Thyroid gland (tissue), 4 donors: ENCODE data around the gene IGSF23. TPM values are rescaled to one million over a fixed set of nuclear protein-coding genes. Genes with fewer than 3 reads are reported as not detected.
A peak's percentile ranks its signal among the peaks of the same experiment; 100 is the strongest.

Experiments used
- DNase-seq, 2 donors: peaks; one replicate each; pipeline ENCODE4 v3.0.0-alpha.2; 2019
- H3K27ac ChIP-seq, 3 donors: fragments of 200-600 bp; sonication (generic); 1 replicate in 2 of 3; 2 replicates in 1 of 3; pipeline ENCODE4 v1.5.1; 2016 to 2019; ENCODE audit warnings: mild to moderate bottlenecking in 1 of 3, moderate library complexity in 1 of 3
- H3K27me3 ChIP-seq: fragments of 200-600 bp; sonication (generic); one replicate; pipeline ENCODE4 v1.5.1; 2019
- H3K36me3 ChIP-seq, 2 donors: fragments of 200-600 bp; sonication (generic); one replicate each; pipeline ENCODE4 v1.5.1; 2016 to 2019
- H3K4me1 ChIP-seq, 2 donors: fragments of 200-600 bp; sonication (generic); one replicate each; pipeline ENCODE4 v1.5.1; 2017 to 2019
- H3K4me3 ChIP-seq, 3 donors: fragments of 200-600 bp; sonication (generic); replicated peaks in 1 of 3; 1 replicate in 2 of 3; 2 replicates in 1 of 3; pipeline ENCODE4 v1.5.1; 2016; ENCODE audit warnings: mild to moderate bottlenecking in 1 of 3
- H3K9me3 ChIP-seq: fragments of 200-600 bp; sonication (generic); one replicate; pipeline ENCODE4 v1.5.1; 2017
- CTCF ChIP-seq, 6 experiments: fragments of 200-600 bp in 3 of 6; fragments of 450-650 bp in 3 of 6; sonication (generic) in 3 of 6; IDR thresholded peaks; one replicate each; pipeline ENCODE4 v1.5.1; 2016 to 2019; ENCODE audit warnings: antibody characterized with exemption in 6 of 6, mild to moderate bottlenecking in 2 of 6, inconsistent platforms in 1 of 6, moderate library complexity in 1 of 6
- POLR2A ChIP-seq, 2 donors: fragments of 450-650 bp; IDR thresholded peaks; one replicate each; pipeline ENCODE4 v1.6.1; 2017; ENCODE audit warnings: antibody characterized with exemption in 2 of 2, mild to moderate bottlenecking in 2 of 2, moderate library complexity in 1 of 2
- WGBS, 2 donors: methylation state at CpG; one replicate each; pipeline ENCODE4 v1.1.5; 2017; 5-methylcytosine and 5-hydroxymethylcytosine counted together
- intact Hi-C: fragments of 100-400 bp; cut with DNase I; formaldehyde crosslinking; loops from one replicate; pipeline ENCODE4 v1.15.1; 2023
- total RNA-seq, 4 donors: library from RNA; depleted of rRNA; stranded (reverse); fragments of >200 nt; gene quantifications; one replicate each; pipeline ENCODE4 v1.2.3, GENCODE V29; 2016

The IGSF23 gene
- total RNA-seq, 4 donors from 2014 or later, result not detected

GRCh38 chr19:44653977-44654774 lies 40.8 kb downstream of the IGSF23 start:
- H3K36me3 ChIP-seq, result peaks cover 46 to 57% of the 10 kb centered on the region in 2 donors
- WGBS, 2 donors, result 60 to 68% methylated on average over 14 to 16 of the region's 16 CpGs
- H3K27me3 ChIP-seq, result no peaks in the 10 kb centered on the region
- intact Hi-C loops, result no loop called here
- no peaks in the 10 kb centered on the region for H3K9me3 ChIP-seq
- no peak for TF ChIP-seq POLR2A (IDR thresholded peaks at IDR 0.05)
- peak in 5 of 6 experiments; percentile 17 to 52 (median 51) for TF ChIP-seq CTCF (IDR thresholded peaks at IDR 0.05)
- no peak overlapping the region for H3K4me3 ChIP-seq
- H3K27ac ChIP-seq, result no peak overlapping the region
- H3K4me1 ChIP-seq, result peaks cover 6 to 13% of the 10 kb centered on the region in 2 donors
- peak; percentile 71 to 75 for DNase-seq

- intact Hi-C loops, result loop anchor here (5.0 kb wide), 1 partner anchor 80 kb away; no protein-coding TSS in a partner anchor
- H3K36me3 ChIP-seq, result peaks cover 45 to 59% of the 10 kb centered on the region in 2 donors
Measured at GRCh38 chr19:44657211-44657921, 44.0 kb downstream of the IGSF23 start.

GRCh38 chr19:44658069-44658733 lies 44.8 kb downstream of the IGSF23 start:
- no peaks in the 10 kb centered on the region for H3K4me1 ChIP-seq
- H3K36me3 ChIP-seq, result peaks cover 41 to 50% of the 10 kb centered on the region in 2 donors
- WGBS, 2 donors, result 90 to 94% methylated on average over 3 of the region's 3 CpGs
- intact Hi-C loops, result loop anchor here (5.0 kb wide), 1 partner anchor 81 kb away; no protein-coding TSS in a partner anchor
- DNase-seq, result no peak
- H3K9me3 ChIP-seq, result no peaks in the 10 kb centered on the region
- no peaks in the 10 kb centered on the region for H3K27me3 ChIP-seq
- H3K4me3 ChIP-seq, result no peak overlapping the region
- no peak overlapping the region for H3K27ac ChIP-seq
- no peak for TF ChIP-seq POLR2A (IDR thresholded peaks at IDR 0.05)
- TF ChIP-seq CTCF (IDR thresholded peaks at IDR 0.05), result no peak

More at GRCh38 chr19:44657211-44657921, 44.0 kb downstream of the IGSF23 start:
- no peaks in the 10 kb centered on the region for H3K9me3 ChIP-seq
- no peak overlapping the region for H3K27ac ChIP-seq
- H3K27me3 ChIP-seq, result no peaks in the 10 kb centered on the region
- 36% methylated on average over 23 to 24 of the region's 25 CpGs for WGBS, 2 donors
- TF ChIP-seq CTCF (IDR thresholded peaks at IDR 0.05) (peak; percentile 71 to 92 (median 86)), POLR2A (IDR thresholded peaks at IDR 0.05) (no peak)
- H3K4me3 ChIP-seq, result no peak overlapping the region
- peak; percentile 58 to 63 for DNase-seq
- H3K4me1 ChIP-seq, result no peaks in the 10 kb centered on the region

GRCh38 chr19:44660081-44660480 lies 46.7 kb downstream of the IGSF23 start:
- Histone ChIP-seq H3K27ac (no peak overlapping the region), H3K9me3 (no peaks in the 10 kb centered on the region), H3K36me3 (peaks cover 28 to 36% of the 10 kb centered on the region in 2 donors), H3K4me3 (no peak overlapping the region), H3K27me3 (no peaks in the 10 kb centered on the region), H3K4me1 (no peaks in the 10 kb centered on the region)
- WGBS, 2 donors, result 89 to 100% methylated on average over 2 to 4 of the region's 4 CpGs
- intact Hi-C loops, result no loop called here
- TF ChIP-seq POLR2A (IDR thresholded peaks at IDR 0.05) (no peak), CTCF (IDR thresholded peaks at IDR 0.05) (no peak)
- no peak for DNase-seq
